ENCODE results near the gene UBE2E3. TPM values are rescaled to one million over a fixed set of nuclear protein-coding genes. Genes with fewer than 3 reads are reported as not detected.

UBE2E3 gene
- total and polyA plus RNA-seq, 4 donors, result 21.3 to 51.5 (median 32.0) TPM

DNA sequence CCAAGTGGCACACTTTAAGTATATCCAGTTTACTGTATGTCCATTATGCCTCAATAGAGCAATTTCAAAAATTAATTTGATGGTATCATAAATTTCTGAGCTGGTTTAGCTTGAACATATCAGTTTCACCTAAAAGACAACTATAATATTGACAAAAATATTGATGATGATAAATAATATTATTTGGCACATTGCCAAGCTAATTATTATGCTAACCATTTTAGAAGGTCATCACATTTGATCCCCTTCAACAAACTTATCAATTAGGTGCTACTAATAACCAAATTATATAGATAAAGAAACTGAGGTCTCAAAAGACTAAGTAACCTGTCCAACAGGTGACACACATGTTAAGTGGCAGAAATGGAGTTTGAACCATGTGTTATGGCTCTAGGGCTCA, 26.9 kb upstream of the UBE2E3 start:
- no peaks in the 10 kb centered on the region for H3K4me1 ChIP-seq (ENCODE audit: control insufficient read depth in 4 of 4, insufficient read depth in 4 of 4, low read length in 3 of 4)
- H3K9ac ChIP-seq (ENCODE audit: low read depth in 1 of 2, low read length in 2 of 2), result no peak overlapping the region
- DNase-seq (ENCODE audit: low spot score), result no peak
- no peaks in the 10 kb centered on the region for H3K27me3 ChIP-seq (ENCODE audit: control insufficient read depth in 4 of 4, insufficient read depth in 4 of 4, low read length in 3 of 4)
- no peak for TF ChIP-seq NR2F2 (IDR thresholded peaks at IDR 0.05)
- no peak for TF ChIP-seq MAX (IDR thresholded peaks at IDR 0.05)
- no peak for TF ChIP-seq RAD21 (IDR thresholded peaks at IDR 0.05)
- TF ChIP-seq YY1 (IDR thresholded peaks at IDR 0.05), result no peak
- TF ChIP-seq ZBTB33 (IDR thresholded peaks at IDR 0.05), result no peak
- no peak for TF ChIP-seq EGR1 (IDR thresholded peaks at IDR 0.05; ENCODE audit: low read depth in 2 of 2)
- TF ChIP-seq HNF4G (IDR thresholded peaks at IDR 0.05), result no peak
- no peak for TF ChIP-seq ATF3 (IDR thresholded peaks at IDR 0.05)
- TF ChIP-seq SP1 (IDR thresholded peaks at IDR 0.05), result no peak
- no peak for TF ChIP-seq FOXA2 (IDR thresholded peaks at IDR 0.05)
- TF ChIP-seq RXRA (IDR thresholded peaks at IDR 0.05), result no peak
- no peak for TF ChIP-seq TAF1 (conservative IDR thresholded peaks at IDR 0.05)
- no peak for TF ChIP-seq HNF4A (conservative IDR thresholded peaks at IDR 0.05)
- no peak for TF ChIP-seq CTCF (IDR thresholded peaks at IDR 0.05; ENCODE audit: low read depth, low read length, missing input control)
- no peak for TF ChIP-seq GABPA (IDR thresholded peaks at IDR 0.05 in 1 of 2, conservative IDR thresholded peaks at IDR 0.05 in 1 of 2)
- no peak for TF ChIP-seq FOXA1 (IDR thresholded peaks at IDR 0.05)
- no peak for TF ChIP-seq JUND (IDR thresholded peaks at IDR 0.05)
- TF ChIP-seq REST (IDR thresholded peaks at IDR 0.05), result no peak
- H3K27ac ChIP-seq (ENCODE audit: low read depth in 1 of 2, low read length in 2 of 2), result no peak overlapping the region
- H3K36me3 ChIP-seq (ENCODE audit: control insufficient read depth in 4 of 4, insufficient read depth in 3 of 4, low read depth in 1 of 4, low read length in 3 of 4), result no peaks in the 10 kb centered on the region
- no peaks in the 10 kb centered on the region for H3K9me3 ChIP-seq (ENCODE audit: control insufficient read depth in 4 of 4, low read length in 3 of 4)
- no peak overlapping the region for H3K4me3 ChIP-seq (ENCODE audit: low read depth in 1 of 3, low read length in 3 of 3)

DNA sequence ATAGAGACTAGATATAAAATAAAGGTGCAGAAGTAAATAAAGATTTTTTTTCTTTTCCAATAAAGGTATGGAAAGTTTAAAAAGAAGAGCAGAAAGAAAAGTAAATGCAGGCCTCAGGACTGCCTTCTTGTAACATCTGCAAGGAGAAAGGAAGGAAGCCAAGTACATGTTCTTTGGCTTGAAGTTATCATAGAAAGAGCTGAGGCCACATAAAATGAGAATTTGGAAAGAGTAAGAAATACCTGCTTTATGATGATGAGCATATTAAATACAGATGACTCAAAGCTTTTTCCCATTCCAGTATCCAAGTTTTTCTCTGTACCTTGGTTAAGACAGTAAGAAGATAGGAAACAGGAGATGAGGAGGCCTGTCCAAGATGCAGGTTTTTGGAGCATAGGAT, 25.3 kb upstream of the UBE2E3 start:
- DNase-seq (ENCODE audit: low spot score), result no peak
- TF ChIP-seq ATF3 (IDR thresholded peaks at IDR 0.05) (no peak), CTCF (IDR thresholded peaks at IDR 0.05; ENCODE audit: low read depth, low read length, missing input control) (no peak), YY1 (IDR thresholded peaks at IDR 0.05) (no peak), ZBTB33 (IDR thresholded peaks at IDR 0.05) (no peak), HNF4G (IDR thresholded peaks at IDR 0.05) (no peak), RXRA (IDR thresholded peaks at IDR 0.05) (no peak), GABPA (IDR thresholded peaks at IDR 0.05 in 1 of 2, conservative IDR thresholded peaks at IDR 0.05 in 1 of 2) (no peak), HNF4A (conservative IDR thresholded peaks at IDR 0.05) (no peak)
- Histone ChIP-seq H3K9ac (ENCODE audit: low read depth in 1 of 2, low read length in 2 of 2) (no peak overlapping the region), H3K36me3 (ENCODE audit: control insufficient read depth in 4 of 4, insufficient read depth in 3 of 4, low read depth in 1 of 4, low read length in 3 of 4) (no peaks in the 10 kb centered on the region), H3K4me1 (ENCODE audit: control insufficient read depth in 4 of 4, insufficient read depth in 4 of 4, low read length in 3 of 4) (no peaks in the 10 kb centered on the region), H3K4me3 (ENCODE audit: low read depth in 1 of 3, low read length in 3 of 3) (no peak overlapping the region), H3K9me3 (ENCODE audit: control insufficient read depth in 4 of 4, low read length in 3 of 4) (no peaks in the 10 kb centered on the region), H3K27ac (ENCODE audit: low read depth in 1 of 2, low read length in 2 of 2) (no peak overlapping the region), H3K27me3 (ENCODE audit: control insufficient read depth in 4 of 4, insufficient read depth in 4 of 4, low read length in 3 of 4) (no peaks in the 10 kb centered on the region)

Data from liver (tissue), 9 donors.